Right lobe of liver (tissue), 4 donors: ENCODE results near the gene SLC27A5.

Source experiments
- POLR2A ChIP-seq: fragments of 450-650 bp; IDR thresholded peaks from one replicate; pipeline ENCODE4 v1.6.1; 2017; ENCODE audit warnings: antibody characterized with exemption, mild to moderate bottlenecking
- TF ChIP-seq, protein P1 (sequence below), 4 donors: fragments of 200-600 bp in 3 of 4; fragments of 450-650 bp in 1 of 4; IDR thresholded peaks; one replicate each; pipeline versions ENCODE4 v1.5.1 to v1.8.0; 2016 to 2022; ENCODE audit warnings: antibody characterized with exemption in 4 of 4, mild to moderate bottlenecking in 2 of 4
- donor health status: DM: no; HTN: no; CAD: no.
- donor health status: DM: no; HTN: no; CAD: no.
- donor health status: DM: no; HTN: yes; CAD: no.

- TF ChIP-seq, protein P1, sequence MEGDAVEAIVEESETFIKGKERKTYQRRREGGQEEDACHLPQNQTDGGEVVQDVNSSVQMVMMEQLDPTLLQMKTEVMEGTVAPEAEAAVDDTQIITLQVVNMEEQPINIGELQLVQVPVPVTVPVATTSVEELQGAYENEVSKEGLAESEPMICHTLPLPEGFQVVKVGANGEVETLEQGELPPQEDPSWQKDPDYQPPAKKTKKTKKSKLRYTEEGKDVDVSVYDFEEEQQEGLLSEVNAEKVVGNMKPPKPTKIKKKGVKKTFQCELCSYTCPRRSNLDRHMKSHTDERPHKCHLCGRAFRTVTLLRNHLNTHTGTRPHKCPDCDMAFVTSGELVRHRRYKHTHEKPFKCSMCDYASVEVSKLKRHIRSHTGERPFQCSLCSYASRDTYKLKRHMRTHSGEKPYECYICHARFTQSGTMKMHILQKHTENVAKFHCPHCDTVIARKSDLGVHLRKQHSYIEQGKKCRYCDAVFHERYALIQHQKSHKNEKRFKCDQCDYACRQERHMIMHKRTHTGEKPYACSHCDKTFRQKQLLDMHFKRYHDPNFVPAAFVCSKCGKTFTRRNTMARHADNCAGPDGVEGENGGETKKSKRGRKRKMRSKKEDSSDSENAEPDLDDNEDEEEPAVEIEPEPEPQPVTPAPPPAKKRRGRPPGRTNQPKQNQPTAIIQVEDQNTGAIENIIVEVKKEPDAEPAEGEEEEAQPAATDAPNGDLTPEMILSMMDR (IDR thresholded peaks at IDR 0.05): no peak
- TF ChIP-seq POLR2A: no peak
Measured at GRCh38 chr19:58552655-58553054, 40.9 kb upstream of the SLC27A5 start.
